ENCODE results near the gene CD68.

Gene CD68

GRCh38 chr17:7561028-7561575 lies 18.3 kb upstream of the CD68 start:
- DNase-seq (peak; percentile 83), ATAC-seq (ENCODE audit: insufficient read depth, low read depth) (peak; percentile 70)
- no peaks in the 10 kb centered on the region for H3K27me3 ChIP-seq (ENCODE audit: insufficient read depth, low read length, poor library complexity)
- H4K20me1 ChIP-seq (ENCODE audit: insufficient read depth, low read length): peaks cover 16% of the 10 kb centered on the region; the same call in 1 of the 2 replicates
- H3K9ac ChIP-seq (ENCODE audit: low read depth, low read length): peak overlapping the region; percentile 91
- H3K4me3 ChIP-seq (ENCODE audit: low read depth in 1 of 2, low read length in 2 of 2): peak overlapping the region; percentile 44 to 79
- H2AFZ ChIP-seq (ENCODE audit: low read depth, low read length): peak overlapping the region; percentile 88
- peak overlapping the region; percentile 90 for H3K4me2 ChIP-seq (ENCODE audit: insufficient read depth, low read length)
- H3K9me3 ChIP-seq (ENCODE audit: insufficient read depth, low read length, severe bottlenecking): no peaks in the 10 kb centered on the region
- TF ChIP-seq EZH2 (IDR thresholded peaks at IDR 0.05; ENCODE audit: borderline replicate concordance, low read depth, low read length, severe bottlenecking) (no peak), CTCF (IDR thresholded peaks at IDR 0.05; ENCODE audit: borderline replicate concordance, extremely low read depth, low read length, poor library complexity, severe bottlenecking) (peak; percentile 91)
- peaks cover 54% of the 10 kb centered on the region for H3K79me2 ChIP-seq (ENCODE audit: insufficient read depth, low read length)
- H3K27ac ChIP-seq (ENCODE audit: low read length): peak overlapping the region; percentile 86
- peaks cover 35% of the 10 kb centered on the region for H3K36me3 ChIP-seq (ENCODE audit: insufficient read depth, low read length)
- H3K4me1 ChIP-seq (ENCODE audit: insufficient read depth, low read length): peaks cover 52% of the 10 kb centered on the region

- H3K4me3 ChIP-seq (ENCODE audit: low read depth in 1 of 2, low read length in 2 of 2): peak within 1 kb of the TSS; percentile 44 to 79
- peak within 1 kb of the TSS; percentile 90 for H3K4me2 ChIP-seq (ENCODE audit: insufficient read depth, low read length)
- H3K27ac ChIP-seq (ENCODE audit: low read length): peak within 1 kb of the TSS; percentile 86
- peaks cover 16% of the 10 kb centered on the region; the same call in 1 of the 2 replicates for H4K20me1 ChIP-seq (ENCODE audit: insufficient read depth, low read length)
- TF ChIP-seq CTCF (IDR thresholded peaks at IDR 0.05; ENCODE audit: borderline replicate concordance, extremely low read depth, low read length, poor library complexity, severe bottlenecking) (no peak), EZH2 (IDR thresholded peaks at IDR 0.05; ENCODE audit: borderline replicate concordance, low read depth, low read length, severe bottlenecking) (no peak)
- peak; percentile 88 for ATAC-seq (ENCODE audit: insufficient read depth, low read depth)
- H3K36me3 ChIP-seq (ENCODE audit: insufficient read depth, low read length): peaks cover 38% of the 10 kb centered on the region
- H3K9ac ChIP-seq (ENCODE audit: low read depth, low read length): peak within 1 kb of the TSS; percentile 91
- no peaks in the 10 kb centered on the region for H3K9me3 ChIP-seq (ENCODE audit: insufficient read depth, low read length, severe bottlenecking)
- peak; percentile 89 for DNase-seq
- no peaks in the 10 kb centered on the region for H3K27me3 ChIP-seq (ENCODE audit: insufficient read depth, low read length, poor library complexity)
- peak within 1 kb of the TSS; percentile 88 for H2AFZ ChIP-seq (ENCODE audit: low read depth, low read length)
- H3K4me1 ChIP-seq (ENCODE audit: insufficient read depth, low read length): peaks cover 52% of the 10 kb centered on the region
- H3K79me2 ChIP-seq (ENCODE audit: insufficient read depth, low read length): peaks cover 57% of the 10 kb centered on the region
Measured at GRCh38 chr17:7561589-7562207, 17.7 kb upstream of the CD68 start, which contains the start of gene SENP3. Gene SENP3, plus strand, starts transcription at chr17:7561919. Its CDS starts 1,158 bp downstream, at chr17:7563077.

- Histone ChIP-seq H3K4me1 (ENCODE audit: insufficient read depth, low read length) (peaks cover 52% of the 10 kb centered on the region), H3K27ac (ENCODE audit: low read length) (peak overlapping the region; percentile 43), H4K20me1 (ENCODE audit: insufficient read depth, low read length) (peaks cover 16% of the 10 kb centered on the region; the same call in 1 of the 2 replicates), H3K27me3 (ENCODE audit: insufficient read depth, low read length, poor library complexity) (no peaks in the 10 kb centered on the region), H3K4me3 (ENCODE audit: low read depth in 1 of 2, low read length in 2 of 2) (peak overlapping the region; percentile 44 to 79; a peak in 3 of 4 replicates), H3K9me3 (ENCODE audit: insufficient read depth, low read length, severe bottlenecking) (no peaks in the 10 kb centered on the region), H3K79me2 (ENCODE audit: insufficient read depth, low read length) (peaks cover 62% of the 10 kb centered on the region), H3K36me3 (ENCODE audit: insufficient read depth, low read length) (peaks cover 43% of the 10 kb centered on the region), H3K4me2 (ENCODE audit: insufficient read depth, low read length) (peak overlapping the region; percentile 84), H2AFZ (ENCODE audit: low read depth, low read length) (peak overlapping the region; percentile 88), H3K9ac (ENCODE audit: low read depth, low read length) (peak overlapping the region; percentile 91)
- ATAC-seq (ENCODE audit: insufficient read depth, low read depth): peak; percentile 11
- TF ChIP-seq CTCF (IDR thresholded peaks at IDR 0.05; ENCODE audit: borderline replicate concordance, extremely low read depth, low read length, poor library complexity, severe bottlenecking): no peak
- TF ChIP-seq EZH2 (IDR thresholded peaks at IDR 0.05; ENCODE audit: borderline replicate concordance, low read depth, low read length, severe bottlenecking): no peak
- DNase-seq: no peak
Measured at GRCh38 chr17:7562208-7562605, 17.2 kb upstream of the CD68 start.
